AG09319 (cell line): ENCODE measurements around the gene NRG2.

Experiments
- DNase-seq: peaks from one replicate; pipeline ENCODE4 v3.0.0-alpha.2; 2010; ENCODE audit warnings: low read depth; ENCODE audit errors: extremely low read depth
- CTCF ChIP-seq: IDR thresholded peaks from 2 replicates; pipeline ENCODE4 v1.5.1; 2011; ENCODE audit warnings: low read depth, mild to moderate bottlenecking, inconsistent platforms, low read length, moderate library complexity

NRG2 gene

GRCh38 chr5:140000332-140000731, 42.8 kb downstream of the NRG2 start:
- no peak for TF ChIP-seq CTCF
- DNase-seq = no peak

GRCh38 chr5:139998837-139999236, 44.3 kb downstream of the NRG2 start:
- TF ChIP-seq CTCF = no peak
- DNase-seq = no peak

DNA sequence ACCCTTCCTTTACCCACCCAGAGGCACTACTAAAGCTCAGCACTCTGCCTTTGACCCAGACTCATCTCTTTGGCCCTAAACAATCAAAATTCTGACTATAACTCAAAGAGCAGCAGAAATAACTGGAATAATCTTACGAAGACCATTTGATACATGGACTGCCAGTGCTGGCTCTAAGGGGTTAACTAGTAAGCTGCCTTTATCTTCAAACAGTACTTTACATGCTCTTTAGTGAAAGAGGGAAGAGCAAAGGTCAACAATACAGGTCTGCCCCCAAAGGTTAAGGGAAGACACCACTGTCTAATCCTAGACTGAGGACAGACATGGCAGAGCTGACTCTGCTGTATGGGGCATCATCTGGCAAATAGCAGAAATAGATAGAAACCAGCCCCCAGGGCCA, 45.8 kb downstream of the NRG2 start:
- DNase-seq = no peak
- TF ChIP-seq CTCF = no peak

DNA sequence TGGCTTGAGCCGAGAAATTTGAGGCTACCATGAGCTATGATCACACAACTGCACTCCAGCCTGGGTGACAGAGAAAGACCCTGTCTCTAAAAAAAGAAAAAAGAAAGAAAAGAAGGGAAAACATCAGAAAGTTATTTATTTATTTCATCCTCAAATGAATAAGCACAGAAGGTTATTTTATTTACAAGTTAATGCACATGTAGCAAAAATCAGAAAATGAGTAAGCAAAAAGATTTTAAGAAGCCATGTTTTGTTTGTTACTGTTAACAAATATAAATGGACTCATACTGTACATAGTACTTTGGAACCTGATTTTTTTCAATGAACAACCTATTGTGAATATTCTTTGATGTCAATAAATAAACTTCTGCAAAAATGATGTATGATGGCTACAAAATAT, 47.2 kb downstream of the NRG2 start:
- TF ChIP-seq CTCF = no peak
- DNase-seq = no peak

GRCh38 chr5:139994234-139994633, 48.9 kb downstream of the NRG2 start:
- DNase-seq = no peak
- TF ChIP-seq CTCF = no peak

DNA sequence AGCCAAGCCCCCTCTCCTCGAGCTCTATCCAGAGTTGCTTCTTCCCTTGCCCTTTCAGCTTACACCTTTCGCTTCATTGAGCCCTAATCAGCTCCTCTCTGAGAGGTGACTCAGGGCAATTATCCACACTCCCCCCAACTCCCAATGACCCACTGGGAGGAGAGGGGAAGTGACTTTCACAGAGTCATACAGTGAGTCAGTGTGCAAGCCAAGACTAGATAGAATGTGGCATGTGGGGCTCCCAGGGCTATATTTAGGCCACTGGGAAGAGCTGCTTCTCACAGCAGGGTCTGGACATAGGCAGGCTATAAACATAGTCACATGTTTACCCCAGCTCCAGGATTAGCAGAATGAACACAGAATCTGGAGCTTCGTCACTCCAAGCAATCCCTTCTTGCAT, 57.4 kb downstream of the NRG2 start:
- no peak for DNase-seq
- no peak for TF ChIP-seq CTCF

GRCh38 chr5:139985290-139985689, 57.8 kb downstream of the NRG2 start:
- no peak for TF ChIP-seq CTCF
- DNase-seq = no peak
